IPS DF 4.7 (cell line): ENCODE measurements around the gene RASD1.

Experiments
- DNase-seq: peaks from one replicate; pipeline ENCODE4 v3.0.0-alpha.2; 2013; ENCODE audit warnings: low spot score; ENCODE audit errors: extremely low read depth

RASD1 gene

GRCh38 chr17:17510456-17511292 lies 14.5 kb upstream of the RASD1 start:
- DNase-seq, result no peak

- DNase-seq, result no peak
Observed at GRCh38 chr17:17509601-17510425, 13.6 kb upstream of the RASD1 start.

GRCh38 chr17:17508646-17509591 lies 12.7 kb upstream of the RASD1 start:
- no peak for DNase-seq

- no peak for DNase-seq
Observed at GRCh38 chr17:17508019-17508535, 11.9 kb upstream of the RASD1 start.

GRCh38 chr17:17507465-17508011 lies 11.3 kb upstream of the RASD1 start:
- DNase-seq, result no peak

- no peak for DNase-seq
Observed at GRCh38 chr17:17506893-17507464, 10.8 kb upstream of the RASD1 start.

GRCh38 chr17:17506181-17506741 lies 10.1 kb upstream of the RASD1 start:
- DNase-seq, result no peak

GRCh38 chr17:17505610-17506171 lies 9.5 kb upstream of the RASD1 start:
- DNase-seq, result no peak

- no peak for DNase-seq
Observed at GRCh38 chr17:17505151-17505550, 9.0 kb upstream of the RASD1 start.

- no peak for DNase-seq
Observed at GRCh38 chr17:17504341-17505140, 8.3 kb upstream of the RASD1 start.

GRCh38 chr17:17503566-17504130 lies 7.5 kb upstream of the RASD1 start:
- DNase-seq, result no peak

- no peak for DNase-seq
Observed at GRCh38 chr17:17502741-17503565, 6.8 kb upstream of the RASD1 start.

- DNase-seq, result no peak
Observed at GRCh38 chr17:17500999-17501605, 4.9 kb upstream of the RASD1 start.

- no peak for DNase-seq
Observed at GRCh38 chr17:17499402-17500145, 3.4 kb upstream of the RASD1 start.

GRCh38 chr17:17498606-17499301 lies 2.6 kb upstream of the RASD1 start:
- no peak for DNase-seq
